Measurements from ENCODE around the gene FHL3. TPM values are rescaled to one million over a fixed set of nuclear protein-coding genes. Genes with fewer than 3 reads are reported as not detected.
A peak's percentile ranks its signal among the peaks of the same experiment; 100 is the strongest.
"Not testable (repeated sequence)": the region's sequence is repeated elsewhere in the genome, so short reads cannot be mapped to it uniquely, and the experiment has no call there.

Gene FHL3
- polyA plus RNA-seq, 1 of the 3 experiments (the other 2 are of a cell fraction) = 6.8 TPM

DNA sequence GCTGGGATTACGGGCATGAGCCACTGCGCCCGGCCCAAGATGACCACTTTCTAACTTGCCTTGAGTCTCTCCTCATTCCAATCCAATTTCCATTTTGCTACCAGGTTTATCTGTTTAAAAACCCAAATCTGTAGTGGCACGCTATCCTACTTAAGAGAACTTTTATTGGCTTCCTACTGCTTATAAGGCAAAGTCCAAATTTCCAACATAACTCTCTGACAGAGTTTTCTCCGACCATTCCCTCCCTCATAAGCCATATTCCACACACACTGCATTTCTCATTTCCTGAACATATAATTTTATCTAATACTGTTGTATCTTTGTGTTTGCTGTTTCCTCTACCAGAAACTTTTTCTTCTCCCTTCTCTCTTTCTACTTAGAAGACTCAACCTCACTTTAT lies 30.7 kb downstream of the FHL3 start:
- H3K9me2 ChIP-seq = no peaks in the 10 kb centered on the region
- no peak overlapping the region for H3K4me2 ChIP-seq
- H3K9me3 ChIP-seq = no peaks in the 10 kb centered on the region
- no peak overlapping the region for H3K9ac ChIP-seq
- H4K20me1 ChIP-seq (ENCODE audit: insufficient read depth) = no peaks in the 10 kb centered on the region; the same call in 1 of the 2 replicates
- no peak for DNase-seq
- WGBS (ENCODE audit: low lambda C conversion rate) = 99% methylated on average over 5 of the region's 5 CpGs
- no peak overlapping the region for H2AFZ ChIP-seq (ENCODE audit: low read depth)
- CTCF ChIA-PET = interaction anchor here (1.3 kb wide), 2 partner anchors 15 to 87 kb away, joined by 3 to 4 read pairs; no protein-coding TSS in a partner anchor
- 0 out of 4 replicates have a peak overlapping the region, but pooled peaks of 1 of the 2 experiments have one; percentile 7 for H3K27ac ChIP-seq (ENCODE audit: low read depth in 2 of 2, low read length in 1 of 2)
- H3K36me3 ChIP-seq (replicated peaks in 1 of 2; ENCODE audit: control insufficient read depth in 1 of 2, insufficient read depth in 2 of 2, low read length in 1 of 2) = peaks cover 35 to 60% of the 10 kb centered on the region in 2 experiments
- no peak for TF ChIP-seq JUND (IDR thresholded peaks at IDR 0.05)
- TF ChIP-seq GATA2 (CRISPR knock-in tag; IDR thresholded peaks at IDR 0.05) = no peak
- no peak for TF ChIP-seq MEF2A (IDR thresholded peaks at IDR 0.05; ENCODE audit: borderline replicate concordance, low read depth)
- TF ChIP-seq FOSL2 (IDR thresholded peaks at IDR 0.05; ENCODE audit: borderline replicate concordance, low read depth) = no peak
- TF ChIP-seq NFIC (IDR thresholded peaks at IDR 0.05; ENCODE audit: borderline replicate concordance) = no peak
- TF ChIP-seq, protein P1, sequence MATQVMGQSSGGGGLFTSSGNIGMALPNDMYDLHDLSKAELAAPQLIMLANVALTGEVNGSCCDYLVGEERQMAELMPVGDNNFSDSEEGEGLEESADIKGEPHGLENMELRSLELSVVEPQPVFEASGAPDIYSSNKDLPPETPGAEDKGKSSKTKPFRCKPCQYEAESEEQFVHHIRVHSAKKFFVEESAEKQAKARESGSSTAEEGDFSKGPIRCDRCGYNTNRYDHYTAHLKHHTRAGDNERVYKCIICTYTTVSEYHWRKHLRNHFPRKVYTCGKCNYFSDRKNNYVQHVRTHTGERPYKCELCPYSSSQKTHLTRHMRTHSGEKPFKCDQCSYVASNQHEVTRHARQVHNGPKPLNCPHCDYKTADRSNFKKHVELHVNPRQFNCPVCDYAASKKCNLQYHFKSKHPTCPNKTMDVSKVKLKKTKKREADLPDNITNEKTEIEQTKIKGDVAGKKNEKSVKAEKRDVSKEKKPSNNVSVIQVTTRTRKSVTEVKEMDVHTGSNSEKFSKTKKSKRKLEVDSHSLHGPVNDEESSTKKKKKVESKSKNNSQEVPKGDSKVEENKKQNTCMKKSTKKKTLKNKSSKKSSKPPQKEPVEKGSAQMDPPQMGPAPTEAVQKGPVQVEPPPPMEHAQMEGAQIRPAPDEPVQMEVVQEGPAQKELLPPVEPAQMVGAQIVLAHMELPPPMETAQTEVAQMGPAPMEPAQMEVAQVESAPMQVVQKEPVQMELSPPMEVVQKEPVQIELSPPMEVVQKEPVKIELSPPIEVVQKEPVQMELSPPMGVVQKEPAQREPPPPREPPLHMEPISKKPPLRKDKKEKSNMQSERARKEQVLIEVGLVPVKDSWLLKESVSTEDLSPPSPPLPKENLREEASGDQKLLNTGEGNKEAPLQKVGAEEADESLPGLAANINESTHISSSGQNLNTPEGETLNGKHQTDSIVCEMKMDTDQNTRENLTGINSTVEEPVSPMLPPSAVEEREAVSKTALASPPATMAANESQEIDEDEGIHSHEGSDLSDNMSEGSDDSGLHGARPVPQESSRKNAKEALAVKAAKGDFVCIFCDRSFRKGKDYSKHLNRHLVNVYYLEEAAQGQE (IDR thresholded peaks at IDR 0.05; ENCODE audit: low read depth, low read length) = no peak
- TF ChIP-seq RAD21 (IDR thresholded peaks at IDR 0.05; ENCODE audit: low read length) = no peak
- TF ChIP-seq, protein P2, sequence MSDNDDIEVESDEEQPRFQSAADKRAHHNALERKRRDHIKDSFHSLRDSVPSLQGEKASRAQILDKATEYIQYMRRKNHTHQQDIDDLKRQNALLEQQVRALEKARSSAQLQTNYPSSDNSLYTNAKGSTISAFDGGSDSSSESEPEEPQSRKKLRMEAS (IDR thresholded peaks at IDR 0.05; ENCODE audit: low read depth) = no peak
- TF ChIP-seq, protein P3, sequence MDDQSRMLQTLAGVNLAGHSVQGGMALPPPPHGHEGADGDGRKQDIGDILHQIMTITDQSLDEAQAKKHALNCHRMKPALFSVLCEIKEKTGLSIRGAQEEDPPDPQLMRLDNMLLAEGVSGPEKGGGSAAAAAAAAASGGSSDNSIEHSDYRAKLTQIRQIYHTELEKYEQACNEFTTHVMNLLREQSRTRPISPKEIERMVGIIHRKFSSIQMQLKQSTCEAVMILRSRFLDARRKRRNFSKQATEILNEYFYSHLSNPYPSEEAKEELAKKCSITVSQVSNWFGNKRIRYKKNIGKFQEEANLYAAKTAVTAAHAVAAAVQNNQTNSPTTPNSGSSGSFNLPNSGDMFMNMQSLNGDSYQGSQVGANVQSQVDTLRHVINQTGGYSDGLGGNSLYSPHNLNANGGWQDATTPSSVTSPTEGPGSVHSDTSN (IDR thresholded peaks at IDR 0.05) = no peak
- no peak for TF ChIP-seq MXI1 (IDR thresholded peaks at IDR 0.05; ENCODE audit: low read depth, low read length)
- TF ChIP-seq, protein P4, sequence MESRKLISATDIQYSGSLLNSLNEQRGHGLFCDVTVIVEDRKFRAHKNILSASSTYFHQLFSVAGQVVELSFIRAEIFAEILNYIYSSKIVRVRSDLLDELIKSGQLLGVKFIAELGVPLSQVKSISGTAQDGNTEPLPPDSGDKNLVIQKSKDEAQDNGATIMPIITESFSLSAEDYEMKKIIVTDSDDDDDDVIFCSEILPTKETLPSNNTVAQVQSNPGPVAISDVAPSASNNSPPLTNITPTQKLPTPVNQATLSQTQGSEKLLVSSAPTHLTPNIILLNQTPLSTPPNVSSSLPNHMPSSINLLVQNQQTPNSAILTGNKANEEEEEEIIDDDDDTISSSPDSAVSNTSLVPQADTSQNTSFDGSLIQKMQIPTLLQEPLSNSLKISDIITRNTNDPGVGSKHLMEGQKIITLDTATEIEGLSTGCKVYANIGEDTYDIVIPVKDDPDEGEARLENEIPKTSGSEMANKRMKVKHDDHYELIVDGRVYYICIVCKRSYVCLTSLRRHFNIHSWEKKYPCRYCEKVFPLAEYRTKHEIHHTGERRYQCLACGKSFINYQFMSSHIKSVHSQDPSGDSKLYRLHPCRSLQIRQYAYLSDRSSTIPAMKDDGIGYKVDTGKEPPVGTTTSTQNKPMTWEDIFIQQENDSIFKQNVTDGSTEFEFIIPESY (IDR thresholded peaks at IDR 0.05; ENCODE audit: borderline replicate concordance, low read depth) = no peak
- H3F3A ChIP-seq (replicated peaks; ENCODE audit: insufficient read depth) = peaks cover 19% of the 10 kb centered on the region
- no peaks in the 10 kb centered on the region for H3K4me1 ChIP-seq (ENCODE audit: control insufficient read depth in 1 of 2, insufficient read depth in 2 of 2, low read depth in 1 of 2, low read length in 1 of 2)
- POLR2A ChIA-PET = no interaction called here
- peaks cover 33% of the 10 kb centered on the region for H3K79me2 ChIP-seq (ENCODE audit: insufficient read depth)
- H3K27me3 ChIP-seq (ENCODE audit: insufficient read depth) = no peaks in the 10 kb centered on the region
- H3K4me3 ChIP-seq (ENCODE audit: low read depth in 2 of 2, low read length in 1 of 2) = no peak overlapping the region

DNA sequence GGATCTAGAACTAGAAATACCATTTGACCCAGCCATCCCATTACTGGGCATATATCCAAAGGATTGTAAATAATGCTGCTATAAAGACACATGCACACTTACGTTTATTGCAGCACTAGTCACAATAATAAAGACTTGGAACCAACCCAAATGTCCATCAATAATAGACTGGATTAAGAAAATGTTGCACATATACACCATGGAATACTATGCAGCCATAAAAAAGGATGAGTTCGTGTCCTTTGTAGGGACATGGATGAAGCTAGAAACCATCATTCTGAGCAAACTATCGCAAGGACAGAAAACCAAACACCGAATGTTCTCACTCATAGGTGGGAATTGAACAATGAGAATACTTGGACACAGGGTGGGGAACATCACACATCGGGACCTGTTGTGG lies 31.6 kb downstream of the FHL3 start:
- H4K20me1 ChIP-seq (ENCODE audit: insufficient read depth); H3K27me3 ChIP-seq (ENCODE audit: insufficient read depth); H3K9ac ChIP-seq; H2AFZ ChIP-seq (ENCODE audit: low read depth); H3K4me1 ChIP-seq (ENCODE audit: control insufficient read depth in 1 of 2, insufficient read depth in 2 of 2, low read depth in 1 of 2, low read length in 1 of 2); H3K27ac ChIP-seq (ENCODE audit: low read depth in 2 of 2, low read length in 1 of 2); H3K9me2 ChIP-seq; CTCF ChIA-PET; H3K4me3 ChIP-seq (ENCODE audit: low read depth in 2 of 2, low read length in 1 of 2); H3K9me3 ChIP-seq; H3K4me2 ChIP-seq; POLR2A ChIA-PET; DNase-seq: not testable (repeated sequence)
- Histone ChIP-seq H3K79me2 (ENCODE audit: insufficient read depth) (peaks cover 33% of the 10 kb centered on the region), H3F3A (replicated peaks; ENCODE audit: insufficient read depth) (peaks cover 19% of the 10 kb centered on the region), H3K36me3 (replicated peaks in 1 of 2; ENCODE audit: control insufficient read depth in 1 of 2, insufficient read depth in 2 of 2, low read length in 1 of 2) (peaks cover 37 to 61% of the 10 kb centered on the region in 2 experiments)
- 94% methylated on average over 5 of the region's 5 CpGs for WGBS (ENCODE audit: low lambda C conversion rate)
